SIG-M5 treated with dmso at 0.1 percent for 504 hours (cell line): ENCODE results near the gene GSE1.

Experiments
- DNase-seq: peaks from one replicate; lab custom pipeline; 2025; ENCODE audit not compliant: unreplicated experiment; lab: John Stamatoyannopoulos, UW

The GSE1 gene

GRCh38 chr16:85675251-85675874, 62.2 kb downstream of the GSE1 start:
- DNase-seq, result peak; percentile 32

DNA sequence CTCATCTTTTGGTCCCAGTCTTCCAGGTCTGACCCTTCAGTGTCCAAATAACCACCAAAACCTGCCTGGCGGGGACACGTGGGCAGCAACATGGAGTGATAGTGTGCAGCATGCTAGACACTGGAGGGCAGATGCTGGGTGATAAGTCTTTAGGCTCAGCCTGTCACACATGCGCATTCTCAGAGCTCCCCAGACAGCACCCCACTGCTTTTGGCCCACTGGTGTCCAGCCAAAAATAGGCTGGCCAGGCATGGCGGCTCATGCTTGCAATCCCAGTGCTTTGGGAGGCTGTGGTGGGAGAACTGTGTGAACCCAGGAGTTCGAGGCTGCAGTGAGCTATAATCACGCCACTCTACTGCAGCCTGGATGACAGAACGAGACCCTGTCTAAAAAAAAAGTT, 63.3 kb downstream of the GSE1 start:
- no peak for DNase-seq

- no peak for DNase-seq
Measured at GRCh38 chr16:85677383-85677967, 64.4 kb downstream of the GSE1 start.

DNA sequence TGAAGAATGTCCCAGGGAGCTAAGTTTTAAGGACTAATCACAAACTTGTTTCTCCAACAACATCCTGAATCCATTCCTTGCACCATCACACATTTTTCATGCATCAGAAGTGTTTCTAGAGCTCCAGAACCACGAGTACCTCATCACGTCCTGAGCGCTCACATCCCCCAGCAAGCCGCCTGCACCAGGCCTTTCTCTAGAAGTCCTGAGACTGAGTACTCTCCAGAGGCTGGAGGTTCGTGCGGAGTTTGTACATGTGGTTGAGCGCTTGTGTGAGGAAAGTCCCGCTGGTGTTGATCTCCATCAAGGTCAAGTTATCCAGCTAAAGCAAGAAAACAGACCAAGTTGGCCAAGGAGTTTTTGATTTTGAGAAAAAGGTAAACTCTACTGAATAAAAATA, 64.9 kb downstream of the GSE1 start:
- DNase-seq, result no peak

GRCh38 chr16:85678821-85679220, 65.7 kb downstream of the GSE1 start:
- no peak for DNase-seq

GRCh38 chr16:85679870-85680269, 66.7 kb downstream of the GSE1 start:
- DNase-seq, result no peak

GRCh38 chr16:85680352-85680944, 67.3 kb downstream of the GSE1 start:
- DNase-seq, result no peak

DNA sequence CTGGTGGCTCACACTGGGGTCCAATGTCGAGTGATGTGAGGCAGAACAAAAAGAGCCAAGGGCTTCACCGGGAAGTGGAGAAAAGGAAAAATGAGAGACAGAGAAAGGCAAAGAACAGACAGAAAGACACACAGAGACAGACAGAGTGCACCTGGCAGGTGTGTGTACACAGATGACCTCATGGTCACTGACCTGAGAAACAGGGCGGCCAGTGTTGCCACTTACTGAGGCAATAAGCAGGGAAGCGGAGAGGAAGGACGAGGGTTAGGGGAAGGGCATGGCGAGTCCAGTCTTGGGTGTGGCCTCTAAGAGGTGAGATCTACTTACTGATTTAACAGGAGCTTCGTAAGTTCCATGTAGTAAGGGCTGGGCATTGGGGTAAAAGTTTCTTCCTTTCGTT, 68.1 kb downstream of the GSE1 start:
- peak; percentile 21 for DNase-seq

GRCh38 chr16:85682516-85682915, 69.4 kb downstream of the GSE1 start:
- DNase-seq, result no peak

GRCh38 chr16:85683363-85683762, 70.2 kb downstream of the GSE1 start:
- no peak for DNase-seq

DNA sequence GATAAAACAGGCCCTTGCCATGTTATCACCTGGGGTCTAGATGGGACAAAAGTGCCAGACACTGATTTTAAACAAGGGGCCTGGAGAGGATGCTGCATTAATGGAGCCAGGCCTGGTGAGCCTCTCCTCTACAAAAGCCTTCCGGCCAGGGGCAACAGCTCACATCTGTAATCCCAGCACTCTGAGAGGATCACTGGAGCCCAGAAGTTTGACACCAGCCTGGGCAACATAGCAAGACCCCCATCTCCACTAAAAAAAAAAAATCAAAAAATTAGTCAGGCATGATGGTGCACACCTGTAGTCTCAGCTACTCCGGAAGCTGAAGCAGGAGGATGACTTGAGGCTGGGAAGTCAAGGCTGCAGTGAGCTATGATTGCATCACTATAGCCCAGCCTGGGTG, 72.1 kb downstream of the GSE1 start:
- no peak for DNase-seq

- DNase-seq, result peak; percentile 53
Measured at GRCh38 chr16:85686912-85687591, 73.9 kb downstream of the GSE1 start.

DNA sequence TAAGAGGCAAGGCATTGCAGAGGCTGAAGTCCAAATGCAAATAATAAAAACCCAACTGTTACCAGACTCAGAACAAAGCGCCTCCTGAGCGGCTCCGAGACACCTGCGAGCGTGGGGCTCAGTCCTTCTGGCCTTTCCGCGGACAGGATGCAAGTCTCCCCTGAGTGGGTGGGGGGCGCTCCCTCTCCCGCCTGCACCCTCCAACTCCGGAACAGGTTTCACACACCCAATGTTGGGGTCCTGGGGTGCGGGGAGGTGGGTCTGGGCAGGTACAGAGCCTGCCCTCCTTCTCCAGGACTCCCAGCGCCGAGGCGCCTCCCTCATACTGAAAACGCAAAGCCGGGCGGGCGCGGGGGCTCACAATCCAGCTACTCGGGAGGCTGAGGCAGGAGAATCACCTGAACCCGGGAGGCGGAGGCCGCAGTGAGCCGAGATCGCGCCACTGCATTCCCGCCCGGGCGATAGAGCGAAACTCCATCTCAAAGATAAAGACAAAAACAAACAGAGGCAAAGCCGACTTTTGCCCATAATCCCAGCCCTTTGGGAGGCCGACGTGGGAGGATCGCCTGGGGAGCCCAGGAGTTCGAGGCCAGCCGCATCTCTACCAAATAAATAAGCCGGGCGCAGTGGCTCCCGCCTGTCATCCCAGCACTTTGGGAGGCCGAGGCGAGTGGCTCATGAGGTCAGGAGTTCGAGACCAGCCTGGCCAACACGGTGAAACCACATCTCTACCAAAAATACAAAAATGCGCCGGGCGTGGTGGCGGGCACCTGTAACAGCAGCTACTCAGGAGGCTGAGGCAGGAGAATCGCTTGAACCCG, 74.7 kb downstream of the GSE1 start:
- no peak for DNase-seq

GRCh38 chr16:85688586-85689284, 75.6 kb downstream of the GSE1 start, which contains the start of gene GINS2:
Gene GINS2, minus strand, starts transcription at chr16:85688954. Its CDS starts 56 bp downstream, at chr16:85688898.
- peak; percentile 88 for DNase-seq

- DNase-seq, result peak; percentile 9
Measured at GRCh38 chr16:85689285-85689949, 76.3 kb downstream of the GSE1 start.

DNA sequence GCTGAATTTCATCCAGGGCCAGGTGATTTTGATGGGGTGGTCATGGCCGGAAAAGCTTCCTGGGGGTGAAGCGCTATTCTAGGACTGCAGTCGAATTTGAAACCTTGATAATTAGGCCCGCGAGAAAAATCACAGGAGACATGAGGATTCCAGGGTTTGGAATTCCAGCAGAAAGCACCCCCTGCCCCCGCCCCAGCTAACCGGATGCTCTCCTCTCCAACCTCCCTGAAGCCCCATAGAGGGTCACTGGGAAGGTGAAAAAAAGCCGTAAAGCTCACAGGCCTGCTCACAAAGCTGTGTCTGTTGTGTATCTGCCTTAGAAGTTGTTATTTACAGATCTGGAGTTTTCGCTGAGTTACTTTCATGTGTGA, 76.8 kb downstream of the GSE1 start:
- no peak for DNase-seq

DNA sequence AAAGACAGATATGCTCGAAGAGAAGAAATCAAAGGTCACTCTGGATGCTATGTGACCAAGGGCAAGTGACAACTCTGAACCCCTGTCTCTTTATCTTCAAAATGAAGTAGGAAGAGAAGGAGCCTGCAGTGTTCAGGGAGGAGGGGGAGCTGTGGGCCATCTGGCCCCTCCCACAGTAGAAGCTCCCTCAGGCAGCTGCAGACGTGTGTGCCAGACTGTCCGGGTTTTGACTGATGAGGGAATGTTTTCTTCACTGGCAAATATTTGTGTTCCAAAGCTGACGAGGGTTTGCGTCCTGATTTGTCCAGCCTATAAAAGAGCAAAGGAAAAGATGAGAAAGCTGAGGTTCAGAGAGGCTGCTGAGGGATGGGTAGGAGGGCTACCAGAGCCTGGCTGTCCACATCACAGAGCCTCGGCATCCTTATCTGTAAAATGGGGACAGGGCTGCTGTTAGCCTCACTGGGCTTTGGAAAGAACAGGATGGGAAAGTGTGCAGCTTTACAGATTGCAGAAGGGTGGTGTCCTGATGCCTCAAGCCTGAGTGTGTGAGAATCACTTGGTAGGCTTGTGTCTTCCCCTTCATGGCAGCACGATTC, 77.4 kb downstream of the GSE1 start:
- DNase-seq, result no peak

DNA sequence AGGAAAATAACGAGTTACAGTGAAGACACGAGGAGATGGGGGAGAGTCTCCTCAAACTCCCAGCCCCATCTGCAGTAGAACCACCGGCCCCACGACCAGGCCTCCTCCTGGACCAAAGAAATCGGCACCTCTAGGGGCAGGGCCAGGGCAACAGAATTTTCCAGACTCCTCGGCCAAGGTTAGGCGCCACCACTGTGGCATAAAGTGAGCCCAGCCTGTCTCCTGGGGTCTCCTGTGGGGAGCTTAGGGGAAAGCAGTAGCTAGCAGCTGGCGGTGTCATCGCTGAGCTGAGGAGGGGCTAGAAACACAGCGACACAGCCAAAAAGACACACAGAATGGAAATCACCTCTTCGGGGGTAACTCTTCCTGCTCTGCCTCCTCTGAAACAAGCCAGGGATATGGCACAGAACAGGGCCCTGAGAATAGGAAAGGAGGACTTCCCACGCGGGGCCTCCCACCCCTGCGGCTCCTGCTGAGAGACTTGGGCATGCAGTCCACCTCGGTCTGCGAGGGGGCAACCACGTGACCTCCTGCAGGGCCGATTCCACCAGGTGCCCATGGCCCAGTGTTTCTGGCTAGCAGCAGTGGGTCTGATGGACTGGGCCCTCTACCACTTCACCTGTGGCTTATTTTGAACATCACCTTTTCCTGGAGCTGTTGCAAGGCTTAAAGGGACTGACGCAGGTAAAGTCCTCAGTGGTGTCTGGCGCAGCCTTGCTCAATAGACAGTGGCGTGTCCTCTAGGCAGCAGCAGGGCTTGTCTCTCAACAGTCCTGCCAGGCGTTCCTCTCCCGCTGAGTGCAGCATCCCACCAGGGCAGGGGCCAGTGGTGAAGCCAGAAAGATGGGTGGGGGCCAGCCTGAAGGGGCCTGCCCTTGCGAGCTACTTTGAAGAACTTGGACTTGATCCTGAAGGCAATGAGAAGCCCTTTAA, 82.3 kb downstream of the GSE1 start:
- DNase-seq, result no peak

GRCh38 chr16:85696781-85697180, 83.7 kb downstream of the GSE1 start:
- no peak for DNase-seq
